ENCODE measurements around the gene CRCP.
"Not testable (repeated sequence)": the region's sequence is repeated elsewhere in the genome, so short reads cannot be mapped to it uniquely, and the experiment has no call there.

Gene CRCP

DNA sequence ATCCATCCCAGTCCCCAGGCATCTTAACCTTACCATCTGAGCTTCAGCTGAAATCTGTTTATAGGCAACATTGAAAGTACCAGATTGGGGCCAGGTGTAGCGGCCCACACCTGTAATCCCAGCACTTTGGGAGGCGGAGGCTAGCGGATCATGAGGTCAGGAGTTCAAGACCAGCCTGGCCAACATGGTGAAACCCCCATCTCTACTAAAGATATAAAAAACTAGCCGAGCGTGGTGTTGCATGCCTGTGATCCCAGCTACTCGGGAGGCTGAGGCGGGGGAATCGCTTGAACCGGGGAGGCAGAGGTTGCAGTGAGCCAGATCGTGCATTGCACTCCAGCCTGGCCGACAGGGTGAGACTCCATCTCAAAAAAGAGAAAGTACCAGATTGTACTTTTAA is 39.0 kb downstream of the CRCP start:
- DNase-seq (ENCODE audit: extremely low read depth, low read depth), result no peak
- TF ChIP-seq, protein P1, sequence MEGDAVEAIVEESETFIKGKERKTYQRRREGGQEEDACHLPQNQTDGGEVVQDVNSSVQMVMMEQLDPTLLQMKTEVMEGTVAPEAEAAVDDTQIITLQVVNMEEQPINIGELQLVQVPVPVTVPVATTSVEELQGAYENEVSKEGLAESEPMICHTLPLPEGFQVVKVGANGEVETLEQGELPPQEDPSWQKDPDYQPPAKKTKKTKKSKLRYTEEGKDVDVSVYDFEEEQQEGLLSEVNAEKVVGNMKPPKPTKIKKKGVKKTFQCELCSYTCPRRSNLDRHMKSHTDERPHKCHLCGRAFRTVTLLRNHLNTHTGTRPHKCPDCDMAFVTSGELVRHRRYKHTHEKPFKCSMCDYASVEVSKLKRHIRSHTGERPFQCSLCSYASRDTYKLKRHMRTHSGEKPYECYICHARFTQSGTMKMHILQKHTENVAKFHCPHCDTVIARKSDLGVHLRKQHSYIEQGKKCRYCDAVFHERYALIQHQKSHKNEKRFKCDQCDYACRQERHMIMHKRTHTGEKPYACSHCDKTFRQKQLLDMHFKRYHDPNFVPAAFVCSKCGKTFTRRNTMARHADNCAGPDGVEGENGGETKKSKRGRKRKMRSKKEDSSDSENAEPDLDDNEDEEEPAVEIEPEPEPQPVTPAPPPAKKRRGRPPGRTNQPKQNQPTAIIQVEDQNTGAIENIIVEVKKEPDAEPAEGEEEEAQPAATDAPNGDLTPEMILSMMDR (IDR thresholded peaks at IDR 0.05; ENCODE audit: low read depth, low read length), result no peak

DNA sequence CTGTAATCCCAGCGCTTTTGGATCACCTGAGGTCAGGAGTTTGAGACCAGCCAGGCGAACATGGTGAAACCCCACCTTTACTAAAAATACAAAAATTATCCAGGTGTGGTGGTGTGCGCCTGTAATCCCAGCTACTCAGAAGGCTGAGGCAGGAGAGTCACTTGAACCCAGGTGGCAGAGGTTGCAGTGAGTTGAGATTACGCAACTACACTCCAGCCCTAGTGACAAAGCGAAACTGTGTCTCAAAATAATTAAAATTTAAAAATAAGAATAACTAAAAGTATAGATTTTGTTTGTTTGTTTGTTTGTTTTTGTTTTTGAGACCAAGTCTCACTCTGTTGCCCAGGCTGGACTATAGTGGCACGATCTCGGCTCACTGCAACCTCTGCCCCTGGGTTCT is 41.4 kb downstream of the CRCP start:
- not testable (repeated sequence) for DNase-seq (ENCODE audit: extremely low read depth, low read depth)

DNA sequence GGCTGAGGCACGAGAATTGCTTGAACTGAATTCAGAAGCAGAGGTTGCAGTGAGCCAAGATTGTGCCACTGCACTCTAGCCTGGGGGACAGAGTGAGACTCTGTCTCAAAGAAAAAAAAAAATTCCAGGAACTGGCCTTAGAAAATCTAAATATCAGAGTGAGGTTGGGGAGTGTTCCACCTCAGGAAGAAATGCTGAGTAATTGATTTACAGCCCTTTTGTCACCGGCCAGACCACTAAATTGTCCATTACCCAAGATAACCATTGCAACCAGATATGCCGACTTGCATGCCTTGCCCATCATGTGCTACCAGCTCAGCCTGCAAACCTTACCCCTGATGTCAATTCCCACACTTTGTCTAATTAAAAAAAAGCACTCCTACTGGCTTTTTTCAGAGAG is 42.4 kb downstream of the CRCP start:
- no peak for DNase-seq (ENCODE audit: extremely low read depth, low read depth)

DNA sequence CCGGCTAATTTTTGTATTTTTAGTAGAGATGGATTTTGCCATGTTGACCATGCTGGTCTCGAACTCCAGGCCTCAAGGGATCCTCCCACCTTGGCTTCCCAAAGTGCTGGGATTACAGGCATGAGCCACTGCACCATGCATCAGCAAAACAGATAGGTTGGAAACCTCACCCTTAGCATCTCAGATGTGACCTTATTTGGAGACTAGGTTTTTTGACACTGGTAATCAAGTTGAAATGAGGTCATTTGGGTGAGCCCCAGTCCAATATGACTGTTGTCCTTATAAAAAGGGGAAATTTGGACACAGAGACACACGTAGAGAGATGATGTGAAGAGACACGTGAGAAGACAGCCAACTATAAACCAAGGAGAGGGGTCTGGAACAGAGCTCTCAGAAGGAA is 48.0 kb downstream of the CRCP start:
- TF ChIP-seq, protein P1 (IDR thresholded peaks at IDR 0.05; ENCODE audit: low read depth, low read length), result no peak
- DNase-seq (ENCODE audit: extremely low read depth, low read depth), result no peak

More for the DNA sequence above, 42.4 kb downstream of the CRCP start:
- TF ChIP-seq, protein P1 (IDR thresholded peaks at IDR 0.05; ENCODE audit: low read depth, low read length), result no peak

DNA sequence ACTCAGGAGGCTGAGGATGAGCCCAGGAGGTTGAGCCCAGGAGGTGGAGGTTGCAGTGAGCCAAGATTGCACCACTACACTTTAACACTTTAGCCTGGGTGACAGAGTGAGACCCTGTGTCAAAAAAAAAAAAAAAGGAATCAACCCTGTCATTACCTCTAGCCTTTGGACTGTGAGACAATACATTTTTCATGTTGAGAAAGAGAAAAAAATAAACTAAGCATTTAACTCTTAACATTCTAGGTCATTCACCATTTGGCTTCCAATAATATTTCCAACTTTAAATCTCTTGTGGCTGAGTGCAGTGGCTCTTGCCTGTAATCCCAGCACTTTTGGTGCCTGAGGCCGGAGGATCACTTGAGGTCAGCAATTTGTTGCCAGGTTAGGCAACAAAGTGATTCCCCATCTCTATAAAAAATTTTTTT is 48.6 kb downstream of the CRCP start:
- DNase-seq (ENCODE audit: extremely low read depth, low read depth), result no peak
- TF ChIP-seq, protein P1 (IDR thresholded peaks at IDR 0.05; ENCODE audit: low read depth, low read length), result no peak

DNA sequence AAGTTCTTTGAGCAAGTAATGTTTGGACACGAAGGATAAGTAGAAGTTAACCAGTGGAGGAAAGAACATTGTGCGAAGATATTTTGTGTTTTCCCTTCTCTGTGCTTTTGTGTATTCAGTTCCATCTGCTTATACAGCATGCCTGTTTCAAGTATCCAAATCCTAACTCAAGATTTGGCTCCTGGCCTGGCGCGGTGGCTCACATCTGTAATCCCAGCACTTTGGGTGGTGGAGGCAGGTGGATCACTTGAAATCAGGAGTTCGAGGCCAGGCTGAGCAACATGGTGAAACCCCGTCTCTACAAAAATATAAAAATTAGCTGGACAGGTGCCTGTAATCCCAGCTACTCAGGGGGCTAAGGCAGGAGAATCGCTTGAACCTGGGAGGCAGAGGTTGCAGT is 49.7 kb downstream of the CRCP start:
- TF ChIP-seq, protein P1 (IDR thresholded peaks at IDR 0.05; ENCODE audit: low read depth, low read length), result no peak
- DNase-seq (ENCODE audit: extremely low read depth, low read depth), result no peak

DNA sequence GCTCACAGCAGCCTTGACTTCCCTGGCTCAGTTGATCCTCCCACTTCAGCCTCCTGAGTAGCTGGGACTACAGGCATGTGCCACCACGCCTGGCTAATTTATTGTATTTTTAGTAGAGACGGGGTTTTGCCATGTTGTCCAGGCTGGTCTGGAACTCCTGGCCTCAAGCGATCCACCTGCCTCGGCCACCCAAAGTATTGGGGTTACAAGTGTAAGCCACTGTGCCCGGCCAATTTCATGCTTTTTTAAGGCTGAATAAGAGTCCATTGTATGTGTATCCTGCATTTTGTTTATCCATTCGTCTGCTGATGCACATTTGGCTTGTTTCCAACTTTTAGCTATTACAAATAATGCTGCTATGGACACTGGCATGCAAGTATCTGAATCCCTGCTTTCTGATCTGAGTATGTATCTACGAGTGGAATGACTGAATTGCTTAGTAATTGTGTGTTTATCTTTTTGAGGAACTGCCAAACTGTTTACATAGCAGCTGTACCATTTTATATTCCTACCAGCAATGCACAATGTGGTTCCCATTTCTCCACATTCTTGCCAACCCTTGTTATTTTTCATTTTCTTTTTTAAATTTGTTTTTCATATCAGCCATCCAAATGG is 53.2 kb downstream of the CRCP start:
- TF ChIP-seq, protein P1 (IDR thresholded peaks at IDR 0.05; ENCODE audit: low read depth, low read length), result no peak
- DNase-seq (ENCODE audit: extremely low read depth, low read depth), result peak; percentile 84

DNA sequence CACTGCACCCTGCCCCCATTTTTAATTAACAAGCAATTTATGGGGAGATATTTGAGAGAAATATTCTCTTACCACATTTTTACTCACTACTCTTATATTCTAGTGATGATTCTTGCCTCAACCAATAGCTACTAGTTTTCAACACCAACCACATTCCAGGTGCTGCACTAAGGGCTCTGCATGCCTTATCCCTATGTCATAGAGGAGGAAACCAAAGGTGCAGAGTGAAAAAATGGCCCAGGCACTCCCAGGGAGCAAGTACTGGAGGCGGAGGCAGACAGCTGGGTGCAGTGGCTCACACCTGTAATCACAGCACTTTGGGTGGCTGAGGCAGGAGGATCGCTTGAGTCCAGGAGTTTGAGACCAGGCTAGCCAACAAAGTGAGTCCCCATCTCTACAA is 55.0 kb downstream of the CRCP start:
- TF ChIP-seq, protein P1 (IDR thresholded peaks at IDR 0.05; ENCODE audit: low read depth, low read length), result no peak
- no peak for DNase-seq (ENCODE audit: extremely low read depth, low read depth)
